HCT116 (cell line): Measurements from ENCODE around the gene POU3F1.

Source experiments
- CBX3 ChIP-seq: IDR thresholded peaks from 2 replicates; pipeline ENCODE4 v1.6.1; 2012; ENCODE audit warnings: low read depth
- CTCF ChIP-seq, 3 experiments: fragments of 200-600 bp in 1 of 3; sonication (generic) in 1 of 3; IDR thresholded peaks in 2 of 3; conservative IDR thresholded peaks in 1 of 3; 2 replicates each; pipeline ENCODE4 v1.5.1; 2012 to 2017; ENCODE audit warnings: low read depth in 2 of 3, low read length in 2 of 3, antibody characterized with exemption in 1 of 3, borderline replicate concordance in 1 of 3, control low read depth in 1 of 3, mild to moderate bottlenecking in 1 of 3, mixed read lengths in 1 of 3, mixed run types in 1 of 3, moderate library complexity in 1 of 3; ENCODE audit not compliant: insufficient read depth in 1 of 3
- ELF1 ChIP-seq: IDR thresholded peaks from 2 replicates; pipeline ENCODE4 v1.6.1; 2012; ENCODE audit warnings: low read depth, borderline replicate concordance
- POLR2AphosphoS5 ChIP-seq: IDR thresholded peaks from 2 replicates; pipeline ENCODE4 v1.6.1; 2011; ENCODE audit warnings: mild to moderate bottlenecking, low read depth, low read length, moderate library complexity
- SIN3A ChIP-seq: IDR thresholded peaks from 2 replicates; pipeline ENCODE4 v1.6.1; 2012; ENCODE audit warnings: low read depth
- TCF7L2 ChIP-seq: IDR thresholded peaks from 2 replicates; pipeline ENCODE4 v1.7.0; 2011; ENCODE audit warnings: borderline replicate concordance, inconsistent platforms; ENCODE audit not compliant: insufficient read depth, insufficient read length; ENCODE audit errors: extremely low read depth
- ZFX ChIP-seq: fragments of 450-650 bp; IDR thresholded peaks from 2 replicates; pipeline ENCODE4 v1.6.1; 2017

- TF ChIP-seq CBX3 (no peak), ZFX (no peak), POLR2AphosphoS5 (no peak), CTCF (IDR thresholded peaks at IDR 0.05 in 2 of 3, conservative IDR thresholded peaks at IDR 0.05 in 1 of 3; ENCODE audit: borderline replicate concordance in 1 of 3, insufficient read depth in 1 of 3, low read depth in 2 of 3, low read length in 2 of 3) (no peak), ELF1 (no peak), SIN3A (no peak), TCF7L2 (no peak)
These were observed 37.3 kb downstream of the POU3F1 start for GRCh38 chr1:38009088-38009840.
